ENCODE results near the gene ELF4. TPM values are rescaled to one million over a fixed set of nuclear protein-coding genes. Genes with fewer than 3 reads are reported as not detected.

The ELF4 gene
- total and polyA plus RNA-seq, 2 of the 13 experiments (the other 11 are each of a cell fraction or from before 2014, with no cell fraction given): 1.3 to 2.6 TPM

- TF ChIP-seq GRHL1 (CRISPR knock-in tag; conservative IDR thresholded peaks at IDR 0.05) (no peak), ELF4 (CRISPR knock-in tag; IDR thresholded peaks at IDR 0.05; ENCODE audit: borderline replicate concordance) (no peak), SOX6 (IDR thresholded peaks at IDR 0.05) (no peak), SOX6 (CRISPR knock-in tag; IDR thresholded peaks at IDR 0.05) (0 out of 2 replicates have a peak, but pooled peaks have one; percentile 28), ZNF777 (CRISPR knock-in tag; IDR thresholded peaks at IDR 0.05) (no peak), REPIN1 (CRISPR knock-in tag; IDR thresholded peaks at IDR 0.05; ENCODE audit: borderline replicate concordance, low read depth) (no peak), MED1 (CRISPR knock-in tag; IDR thresholded peaks at IDR 0.05) (peak; percentile 15; the same call in 1 of the 2 replicates), HNF4A (CRISPR knock-in tag; IDR thresholded peaks at IDR 0.05) (0 out of 2 replicates have a peak, but pooled peaks have one; percentile 6), ZNF451 (CRISPR knock-in tag; IDR thresholded peaks at IDR 0.05) (no peak), NONO (IDR thresholded peaks at IDR 0.05) (no peak), NONO (CRISPR knock-in tag; conservative IDR thresholded peaks at IDR 0.05) (peak; percentile 52; the same call in 1 of the 2 replicates), ZNF354B (CRISPR knock-in tag; IDR thresholded peaks at IDR 0.05) (no peak), HNF4G (IDR thresholded peaks at IDR 0.05; ENCODE audit: borderline replicate concordance, low read depth, low read length) (no peak), HNF4G (CRISPR knock-in tag; IDR thresholded peaks at IDR 0.05; ENCODE audit: borderline replicate concordance, low read depth) (no peak), SMAD9 (CRISPR knock-in tag; IDR thresholded peaks at IDR 0.05) (no peak), SP2 (CRISPR knock-in tag; IDR thresholded peaks at IDR 0.05) (no peak), MEF2D (CRISPR knock-in tag; IDR thresholded peaks at IDR 0.05) (no peak), ZBTB49 (CRISPR knock-in tag; IDR thresholded peaks at IDR 0.05; ENCODE audit: borderline replicate concordance) (no peak), ZKSCAN1 (IDR thresholded peaks at IDR 0.05; ENCODE audit: low read length) (no peak), MTERF4 (CRISPR knock-in tag; IDR thresholded peaks at IDR 0.05) (no peak), TMF1 (CRISPR knock-in tag; IDR thresholded peaks at IDR 0.05; ENCODE audit: low read depth) (no peak)
Observed at GRCh38 chrX:130060122-130061069, 49.9 kb downstream of the ELF4 start (continued).

Data from HepG2 (cell line).